Pericardium fibroblast (primary cell): ENCODE data around the gene GPNMB. TPM values are rescaled to one million over a fixed set of nuclear protein-coding genes. Genes with fewer than 3 reads are reported as not detected.

Experiments used
- total RNA-seq: library from RNA; depleted of rRNA; stranded (reverse); fragments of >200 nt; gene quantifications from 2 replicates; pipeline ENCODE4 v1.2.3, GENCODE V29; 2015

The GPNMB gene
- total RNA-seq = 135 and 182 TPM in 2 replicates

GRCh38 chr7:23246555-23246954 lies at the start of gene GPNMB:
Gene GPNMB, plus strand, starts transcription at chr7:23246775. Its CDS starts 83 bp downstream, at chr7:23246858.

GRCh38 chr7:23298885-23299769 lies 52.6 kb downstream of the GPNMB start, which contains the start of gene MALSU1:
Gene MALSU1, plus strand, starts transcription at chr7:23299339. Its CDS starts 14 bp downstream, at chr7:23299353.

Other genes starting within 250 kb of the GPNMB start
- gene HYCC1, start 232.6 kb upstream of the GPNMB start, total RNA-seq = 21.4 and 72.2 TPM in 2 replicates
- gene KLHL7, start 141.0 kb upstream of the GPNMB start, total RNA-seq = 18.6 and 26.8 TPM in 2 replicates
- gene NUP42, start 64.7 kb upstream of the GPNMB start, total RNA-seq = 15.6 and 29.2 TPM in 2 replicates
- gene MALSU1, start 52.6 kb downstream of the GPNMB start, total RNA-seq = 28.3 and 62.8 TPM in 2 replicates
- gene IGF2BP3, start 223.7 kb downstream of the GPNMB start, total RNA-seq = 23.1 and 34.3 TPM in 2 replicates